Measurements from ENCODE around the gene GAL3ST3.

The GAL3ST3 gene

DNA sequence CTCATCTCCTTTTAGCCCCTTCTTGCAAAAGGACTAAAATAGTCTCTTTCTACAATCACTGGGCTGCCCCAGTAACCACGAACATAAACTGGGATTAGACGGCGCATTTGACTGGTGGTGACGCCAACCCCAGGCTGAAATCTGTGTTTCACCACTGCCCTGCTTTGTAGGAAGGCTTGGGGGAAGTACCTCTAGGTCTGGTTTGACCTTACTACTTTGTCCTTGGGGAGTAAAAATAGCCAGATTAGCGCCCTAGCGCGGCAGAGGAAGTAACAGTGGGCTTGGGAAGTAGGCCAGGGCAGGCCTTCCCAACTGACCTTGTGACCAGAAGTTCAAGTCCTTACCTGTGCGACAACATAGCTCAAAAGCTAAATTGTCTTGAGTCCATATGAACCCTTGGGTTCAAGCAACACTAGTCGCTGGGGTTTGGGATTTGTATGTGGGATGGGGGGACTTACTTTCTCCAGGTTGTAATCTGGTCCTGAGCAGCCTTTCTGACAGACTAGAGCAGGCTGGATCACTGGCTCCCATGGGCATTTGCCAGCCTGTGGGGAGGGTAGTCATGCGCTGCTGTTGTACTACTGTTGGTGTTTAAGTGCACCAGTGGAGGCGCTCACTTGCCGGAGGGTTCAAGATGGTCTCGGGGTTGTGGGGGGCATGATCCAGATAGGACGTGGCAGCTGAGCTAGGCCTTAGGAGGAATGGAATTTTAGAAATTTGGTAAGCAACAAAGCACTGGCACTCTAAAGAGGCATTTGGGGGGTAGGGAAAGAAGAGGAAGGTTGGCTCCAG is 20.2 kb upstream of the GAL3ST3 start:
- DNase-seq = no peak

DNA sequence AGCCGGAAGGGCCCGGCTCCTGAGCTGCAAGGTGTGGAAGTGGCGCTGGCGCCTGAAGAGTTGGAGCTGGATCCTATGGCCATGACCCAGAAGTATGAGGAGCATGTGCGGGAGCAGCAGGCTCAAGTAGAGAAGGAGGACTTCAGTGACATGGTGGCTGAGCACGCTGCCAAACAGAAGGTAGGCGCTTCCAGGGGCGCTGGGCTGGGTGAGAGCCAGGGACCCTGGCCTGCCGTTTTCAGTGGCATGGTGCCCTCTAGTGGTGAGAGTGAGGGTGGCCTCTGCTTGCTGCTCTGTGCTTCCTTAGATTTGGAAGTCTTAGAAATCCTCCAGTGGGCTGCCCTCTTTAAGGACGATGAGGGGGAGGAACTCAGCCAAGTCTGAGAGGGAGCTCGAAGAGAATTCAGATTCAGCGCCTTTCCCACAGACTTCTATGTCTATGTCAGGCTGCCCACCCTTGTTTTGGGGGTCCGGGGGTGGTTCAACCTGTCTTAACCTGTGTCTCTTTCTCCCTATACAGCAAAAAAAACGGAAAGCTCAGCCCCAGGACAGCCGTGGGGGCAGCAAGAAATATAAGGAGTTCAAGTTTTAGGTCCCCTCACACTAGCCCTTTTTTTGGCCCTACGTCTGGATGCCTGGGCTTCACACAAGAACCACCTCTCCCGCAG is 19.3 kb upstream of the GAL3ST3 start:
- no peak for DNase-seq

DNA sequence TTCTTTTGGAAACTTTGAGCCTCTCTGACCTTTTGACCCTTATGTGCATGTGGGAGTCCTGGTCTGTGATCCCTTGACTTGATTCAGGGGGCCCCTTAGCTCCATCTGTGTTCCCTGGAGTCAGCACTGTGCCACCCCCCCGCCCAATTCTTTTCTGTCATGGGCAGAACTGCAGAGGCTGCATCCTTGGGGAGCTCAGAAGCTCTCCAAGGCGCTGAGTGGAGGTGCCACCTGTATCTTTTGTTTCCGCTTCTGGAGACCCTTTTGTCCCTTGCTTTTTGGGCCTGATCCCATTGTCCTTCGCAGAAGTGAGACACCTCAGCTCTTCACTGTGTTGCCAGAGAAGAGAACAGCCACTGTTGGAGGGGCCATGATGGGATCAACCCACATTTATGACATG is 18.7 kb upstream of the GAL3ST3 start:
- no peak for DNase-seq

DNA sequence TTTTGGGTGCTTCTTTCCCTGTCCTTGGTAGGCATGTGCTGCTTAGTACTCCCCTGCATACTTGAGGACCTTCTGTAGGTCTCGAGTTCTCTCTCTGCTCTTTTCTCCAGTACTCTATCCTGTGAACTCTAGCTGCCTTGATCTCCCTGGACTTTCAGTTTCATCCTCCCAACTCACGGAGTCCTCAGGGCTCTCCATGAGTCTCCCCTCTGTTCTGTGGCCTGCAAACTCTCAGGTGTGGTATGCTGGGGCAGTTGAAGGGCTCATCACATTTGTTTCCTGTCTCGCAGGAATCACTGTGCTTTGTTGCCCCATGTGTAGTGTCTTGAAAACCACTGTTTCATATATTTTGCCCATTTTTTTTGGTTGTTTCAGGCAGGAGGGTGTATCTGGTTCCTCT is 17.8 kb upstream of the GAL3ST3 start:
- no peak for DNase-seq

DNA sequence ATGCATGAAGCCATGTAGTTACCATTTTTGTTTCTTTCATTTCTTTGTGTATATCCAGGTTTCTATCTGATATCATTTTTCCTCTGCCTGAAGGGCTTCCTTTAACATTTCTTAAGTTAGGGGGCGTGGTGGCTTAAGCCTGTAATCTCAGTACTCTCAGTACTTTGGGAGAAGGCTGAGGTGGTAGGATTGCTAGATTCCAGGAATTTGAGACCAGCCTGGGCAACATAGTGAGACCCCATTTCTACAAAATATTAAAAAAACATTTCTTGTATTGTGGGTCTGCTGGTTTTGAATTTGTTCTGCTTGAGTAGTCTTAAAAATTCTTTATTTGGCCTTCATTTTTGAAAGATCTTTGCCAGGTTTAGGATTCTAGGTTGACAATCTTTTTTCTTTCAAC is 15.6 kb upstream of the GAL3ST3 start:
- DNase-seq = no peak

DNA sequence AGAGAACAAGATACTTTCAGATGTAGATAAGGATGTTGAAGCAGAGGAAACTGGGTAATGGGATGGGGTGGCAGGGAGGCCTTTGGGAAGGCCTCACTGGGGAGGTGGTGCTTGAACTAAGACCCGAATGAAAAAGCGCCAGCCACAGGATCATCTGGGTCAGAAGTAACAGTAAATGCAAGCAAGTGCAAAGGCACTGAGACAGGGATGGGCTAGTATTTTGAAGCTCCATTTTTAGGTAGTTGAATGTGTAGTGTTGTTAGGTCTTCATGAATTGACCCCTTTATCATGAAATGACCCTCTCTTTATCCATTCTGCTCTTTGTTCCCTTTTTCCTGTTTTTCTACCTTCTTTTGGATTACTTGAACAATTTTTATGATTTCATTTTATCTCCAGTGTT is 14.9 kb upstream of the GAL3ST3 start:
- no peak for DNase-seq

DNA sequence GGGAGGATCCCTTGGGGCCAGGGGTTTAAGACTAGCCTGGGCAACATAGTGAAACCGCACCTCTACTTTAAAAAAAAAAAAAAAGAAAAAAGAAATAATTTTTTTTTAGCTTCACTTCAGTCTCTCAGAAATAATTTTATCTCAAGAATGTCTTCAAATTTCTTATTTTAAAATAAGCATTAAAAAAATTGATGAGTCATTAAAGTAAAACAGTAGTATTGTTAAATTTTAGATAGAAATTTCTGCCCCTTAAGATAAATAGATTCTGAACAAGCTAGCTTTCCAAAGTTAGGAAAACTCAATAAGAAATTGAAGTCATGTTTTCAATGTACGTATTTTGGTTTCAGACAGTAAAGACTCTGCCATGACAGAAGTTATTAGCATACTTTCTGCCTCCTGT is 13.4 kb upstream of the GAL3ST3 start:
- DNase-seq = no peak

DNA sequence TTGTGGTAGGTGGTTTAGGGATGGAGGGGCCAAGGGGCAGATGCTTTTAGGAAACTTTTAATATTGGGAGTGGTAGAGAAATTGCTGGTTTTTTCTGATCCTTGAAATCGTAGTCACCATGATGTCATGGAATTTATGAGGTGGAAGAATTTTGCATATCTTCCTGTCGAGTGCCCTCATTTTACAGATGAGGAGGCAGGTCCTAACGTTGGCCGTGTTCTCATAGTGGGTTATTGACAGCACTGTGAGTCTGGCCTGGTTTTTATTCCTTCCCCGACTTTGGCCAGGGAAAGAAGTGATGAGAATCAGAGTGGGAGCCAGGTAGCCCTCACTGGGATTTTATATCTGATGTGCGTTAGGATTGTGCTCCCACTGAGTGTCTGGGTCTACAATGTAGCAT is 12.3 kb upstream of the GAL3ST3 start:
- no peak for DNase-seq

DNA sequence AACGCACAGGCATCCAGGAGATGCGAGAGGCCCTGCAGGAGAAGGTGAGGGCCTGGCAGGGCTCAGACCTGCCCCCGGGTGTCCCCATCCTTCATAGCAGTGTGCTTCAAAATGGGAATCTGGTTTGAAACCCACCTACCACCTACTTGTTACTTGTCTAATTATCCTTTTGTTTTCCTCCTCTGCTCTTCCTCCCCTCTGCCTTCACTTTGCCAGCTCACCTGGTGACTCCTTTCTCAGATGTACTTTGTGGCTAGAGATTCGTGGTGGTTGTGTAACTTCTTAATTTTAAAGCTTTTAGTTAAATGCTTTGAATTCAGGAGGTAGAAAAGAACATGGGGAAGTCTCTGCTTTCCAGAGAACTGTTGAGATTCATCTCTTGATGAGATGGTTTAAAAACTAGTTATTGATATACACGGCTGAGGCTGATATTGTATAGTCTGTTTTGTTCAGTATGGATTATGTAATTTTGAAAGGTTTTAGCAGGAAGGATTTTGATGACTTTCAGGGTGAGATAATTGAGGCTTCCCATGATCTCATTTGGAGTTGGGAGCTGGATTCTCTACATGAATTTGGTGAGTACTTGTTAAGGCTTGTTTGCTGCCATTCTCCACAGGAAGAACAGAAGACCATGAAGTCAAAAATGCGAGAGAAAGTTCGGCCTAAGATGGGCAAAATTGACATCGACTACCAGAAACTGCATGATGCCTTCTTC is 11.2 kb upstream of the GAL3ST3 start:
- DNase-seq = no peak

DNA sequence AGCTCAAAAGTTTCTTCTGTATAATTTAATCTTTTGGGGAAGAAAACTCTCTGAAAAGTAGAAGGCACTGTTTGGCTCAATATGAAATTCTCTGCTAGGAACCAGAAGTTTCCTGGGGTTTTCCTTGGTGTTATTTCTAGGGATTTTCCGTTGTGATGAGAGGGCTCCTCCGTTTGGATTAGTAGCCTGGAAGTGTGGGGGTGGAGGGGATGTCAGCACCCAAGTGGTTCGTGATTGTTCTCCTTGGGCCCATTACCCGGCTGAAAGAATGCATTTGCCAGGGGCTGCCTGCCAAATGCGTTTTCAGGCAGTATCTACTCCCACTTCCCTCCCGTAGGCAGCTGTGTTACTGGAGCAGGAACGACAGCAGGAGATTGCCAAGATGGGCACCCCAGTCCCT is 7.5 kb upstream of the GAL3ST3 start:
- no peak for DNase-seq

DNA sequence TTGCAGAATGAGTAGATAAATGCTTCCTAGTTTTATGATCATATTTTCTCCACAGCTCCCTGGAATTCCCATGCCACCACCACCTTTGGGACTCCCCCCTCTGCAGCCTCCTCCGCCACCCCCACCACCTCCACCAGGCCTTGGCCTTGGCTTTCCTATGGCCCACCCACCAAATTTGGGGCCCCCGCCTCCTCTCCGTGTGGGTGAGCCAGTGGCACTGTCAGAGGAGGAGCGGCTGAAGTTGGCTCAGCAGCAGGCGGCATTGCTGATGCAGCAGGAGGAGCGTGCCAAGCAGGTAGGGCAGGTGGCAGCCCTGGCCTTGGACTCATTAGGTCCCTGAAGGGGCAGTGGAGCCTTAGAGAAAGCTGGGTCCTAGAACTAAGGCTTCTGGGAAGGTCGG is 6.1 kb upstream of the GAL3ST3 start:
- DNase-seq = no peak

DNA sequence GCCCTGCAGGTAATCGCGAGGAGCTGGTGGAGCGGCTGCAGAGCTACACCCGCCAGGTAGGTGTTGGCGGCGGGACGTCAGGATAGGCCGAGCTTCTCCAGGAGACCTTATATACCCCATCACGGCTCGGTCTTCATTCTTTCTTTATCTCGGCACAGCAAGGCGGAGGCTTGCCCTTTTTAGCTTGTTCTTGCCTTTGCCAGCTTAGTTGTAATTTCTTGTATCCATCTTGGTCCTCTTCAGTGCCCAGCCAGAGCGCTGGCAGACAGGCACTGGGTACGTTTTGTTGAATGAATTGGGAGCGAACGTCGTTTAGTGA is 3.7 kb upstream of the GAL3ST3 start:
- DNase-seq = no peak

DNA sequence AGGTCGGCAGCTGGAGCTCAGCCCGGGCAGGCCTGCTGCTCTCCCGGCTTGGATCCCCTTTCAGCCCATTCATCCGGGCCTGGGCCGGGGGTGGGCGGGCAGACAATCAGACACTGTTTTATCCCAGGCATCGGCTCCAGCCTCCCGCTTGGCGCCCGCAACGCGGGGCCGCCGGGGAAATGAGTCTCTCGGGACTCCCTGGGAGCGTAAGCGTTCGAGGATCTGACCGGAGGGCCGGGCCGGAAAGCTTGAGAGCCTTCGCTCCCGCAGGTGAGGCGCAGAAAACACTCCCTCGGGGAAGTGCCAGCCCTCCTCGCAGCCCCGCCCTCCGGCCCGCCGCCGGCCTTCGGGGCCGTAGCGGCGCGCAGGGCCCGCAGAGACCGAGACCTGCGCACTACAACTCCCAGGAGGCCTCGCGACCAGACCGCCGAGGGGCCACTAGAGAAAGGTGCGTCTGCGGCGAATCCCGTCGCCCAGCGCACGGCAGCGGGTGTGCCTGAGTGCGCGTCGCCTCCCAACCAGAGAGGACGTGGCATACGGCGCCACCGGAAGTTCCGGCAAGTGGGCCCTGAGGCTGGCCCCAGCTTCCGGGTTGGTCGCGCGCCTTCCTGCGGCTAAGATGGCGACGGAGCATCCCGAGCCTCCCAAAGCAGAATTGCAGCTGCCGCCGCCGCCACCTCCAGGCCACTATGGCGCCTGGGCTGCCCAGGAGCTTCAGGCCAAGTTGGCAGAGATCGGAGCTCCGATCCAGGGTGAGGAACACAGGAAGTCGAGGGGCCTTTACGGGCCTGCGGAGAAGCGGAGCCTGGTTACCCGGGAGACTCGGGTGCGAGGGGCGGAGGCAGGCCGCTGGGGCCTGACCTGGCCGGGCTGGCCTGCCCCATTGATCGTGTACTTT is 3.1 kb upstream of the GAL3ST3 start, which contains the start of gene SF3B2:
TSS of gene SF3B2 (plus strand) at position 599 of the 898 bp plus-strand sequence. CDS start at position 620, 21 bp downstream.
- peak; percentile 96 for DNase-seq

DNA sequence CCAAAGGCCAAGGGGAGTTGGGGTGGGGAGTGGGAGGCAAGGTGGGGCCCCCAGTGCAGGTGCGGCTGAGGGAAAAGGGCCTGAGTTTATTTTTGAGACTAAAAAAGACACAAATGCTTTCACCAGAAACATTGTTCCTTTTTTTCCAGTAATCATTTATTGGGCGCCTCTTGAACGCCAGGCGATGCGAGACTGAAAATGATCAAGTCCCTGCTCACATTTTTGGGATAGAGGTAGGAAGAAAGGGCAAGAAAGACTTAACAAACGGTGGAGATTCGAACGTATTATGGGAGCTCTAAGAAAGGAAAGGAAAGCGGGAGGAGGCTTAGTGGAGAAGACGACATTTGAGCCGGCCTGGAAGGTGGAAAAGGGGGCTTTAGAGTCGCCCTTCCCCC is 2.4 kb upstream of the GAL3ST3 start:
- no peak for DNase-seq

DNA sequence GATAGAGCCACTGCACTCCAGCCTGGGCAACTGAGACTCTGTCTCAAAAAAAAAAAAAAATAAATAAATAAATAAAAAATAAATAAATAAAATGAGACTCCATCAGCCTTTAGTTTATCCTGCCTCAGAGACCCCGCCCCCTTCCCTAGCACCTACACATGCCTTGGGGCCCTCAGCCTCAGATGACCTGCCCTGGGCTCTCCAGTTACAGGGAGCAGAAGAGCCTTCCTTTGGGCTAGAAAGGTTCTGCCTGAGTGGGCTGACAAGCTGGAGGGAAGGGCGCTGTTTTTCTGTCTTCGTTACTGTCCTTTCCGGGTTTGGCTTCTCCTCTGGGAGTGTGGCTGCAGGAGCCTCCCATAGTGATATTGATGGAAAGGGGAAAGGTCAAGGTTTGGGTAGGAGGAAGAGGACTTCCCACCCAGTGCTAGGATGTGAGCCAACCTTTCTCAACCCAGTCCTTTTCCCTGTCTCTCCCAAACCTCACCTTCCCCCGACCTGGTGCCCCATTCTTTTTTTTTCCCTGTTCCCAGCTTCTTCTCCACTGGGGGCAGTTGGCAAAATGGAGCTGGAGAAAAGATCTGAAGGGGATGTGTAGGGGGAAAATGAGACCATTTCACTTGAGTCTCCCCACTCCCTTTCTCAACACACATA is 1.7 kb upstream of the GAL3ST3 start:
- DNase-seq = no peak

DNA sequence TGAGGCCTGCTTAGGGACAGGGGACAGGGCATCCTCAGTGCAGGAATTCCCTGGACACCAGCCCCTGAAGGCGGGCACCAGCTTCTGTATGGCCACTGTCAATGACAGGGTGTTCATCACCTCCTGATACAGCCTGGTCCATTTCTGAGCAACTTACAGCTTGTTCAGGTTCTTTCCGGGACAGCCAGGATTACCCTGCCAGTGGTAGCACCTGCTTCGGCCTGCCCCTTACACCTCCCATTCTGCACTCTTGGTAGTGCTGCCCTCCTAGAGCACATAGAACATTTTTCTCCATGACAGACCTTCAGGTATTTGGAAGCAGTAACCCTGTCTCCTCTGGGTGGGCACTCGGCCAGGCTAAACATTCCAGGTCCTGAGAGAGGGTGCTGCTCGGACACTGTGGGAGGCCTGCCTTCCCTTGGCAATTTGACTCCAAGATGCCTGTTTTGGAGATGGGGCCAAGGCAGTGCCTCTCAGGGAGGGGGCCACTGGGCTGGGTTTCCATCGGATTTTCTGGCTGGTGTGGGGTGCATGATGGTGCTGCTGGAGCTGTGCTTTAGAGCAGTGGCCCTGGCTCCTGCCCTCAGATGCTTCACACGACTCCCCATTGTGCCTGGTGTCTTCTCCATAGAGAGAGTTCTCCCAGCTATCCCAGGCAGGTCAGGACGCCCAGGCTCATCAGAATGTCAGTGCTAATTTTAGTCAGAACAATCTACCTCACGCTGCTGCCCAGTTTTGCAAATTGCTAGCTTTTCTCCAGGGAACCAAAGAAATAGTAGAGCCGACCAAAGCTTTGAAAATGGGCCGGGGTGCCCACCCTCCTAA is 1.2 kb downstream of the GAL3ST3 start:
- no peak for DNase-seq

DNA sequence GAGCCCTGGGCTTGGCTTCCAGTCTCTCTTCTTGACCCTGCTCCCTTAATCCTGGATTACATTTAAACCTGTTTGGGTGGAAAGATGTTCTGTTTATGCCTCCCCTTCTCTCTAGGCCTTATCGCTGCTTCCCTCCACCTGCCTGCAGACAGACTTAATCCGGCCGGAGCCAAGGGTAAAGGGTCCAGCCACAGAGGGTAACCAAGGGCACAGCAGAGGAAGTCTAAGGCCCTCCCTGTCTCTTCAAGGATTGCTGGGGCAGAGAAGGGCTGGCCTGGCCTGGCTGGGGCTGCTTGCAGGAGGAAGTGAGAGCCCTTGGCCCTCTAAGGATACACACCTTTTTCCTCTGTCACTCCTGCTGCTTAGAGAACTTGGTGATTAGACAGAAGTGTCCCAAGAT is 2.1 kb downstream of the GAL3ST3 start:
- no peak for DNase-seq

DNA sequence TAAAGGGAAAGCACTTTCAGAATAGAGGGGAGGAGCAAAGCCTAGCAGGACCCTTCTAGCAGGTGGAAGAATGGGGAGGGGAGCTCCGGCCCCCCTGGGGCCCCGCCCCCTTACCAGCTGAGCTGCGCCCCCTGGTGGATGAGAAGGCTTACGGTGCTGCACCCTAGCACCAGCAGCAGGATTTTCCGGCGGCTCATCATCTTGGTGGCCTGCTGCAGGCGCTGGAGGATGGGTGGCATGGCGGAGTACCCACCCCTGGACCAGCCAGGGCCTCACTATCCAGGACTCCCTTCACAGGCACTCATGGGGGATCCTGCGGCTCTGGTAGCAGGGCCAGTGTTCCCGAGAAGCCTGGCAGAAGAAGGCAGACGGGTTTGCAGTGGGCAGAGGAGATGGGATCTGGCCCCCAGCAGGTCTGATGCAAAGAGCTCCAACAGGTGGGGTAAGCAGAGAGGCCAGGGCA is 3.8 kb downstream of the GAL3ST3 start:
- peak; percentile 59 for DNase-seq

DNA sequence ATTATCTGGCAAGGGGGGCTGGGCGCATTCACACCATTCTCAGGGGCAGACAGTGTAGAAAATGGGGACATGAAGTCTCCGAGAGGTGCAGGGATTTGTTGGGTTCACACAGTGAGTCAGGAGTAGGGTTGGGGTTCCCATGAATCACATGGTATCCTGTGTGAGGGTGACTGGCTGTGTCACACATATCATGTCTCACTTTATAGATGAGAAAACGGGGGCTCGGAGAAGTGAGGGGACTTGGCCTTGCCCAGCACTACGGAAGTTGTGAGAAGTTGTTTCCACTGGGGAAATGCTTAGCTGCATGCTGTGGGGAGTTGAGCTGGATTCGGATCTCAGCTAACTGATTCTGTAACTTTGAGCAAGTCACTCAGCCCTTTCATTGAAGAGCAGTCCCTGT is 4.2 kb downstream of the GAL3ST3 start:
- no peak for DNase-seq

DNA sequence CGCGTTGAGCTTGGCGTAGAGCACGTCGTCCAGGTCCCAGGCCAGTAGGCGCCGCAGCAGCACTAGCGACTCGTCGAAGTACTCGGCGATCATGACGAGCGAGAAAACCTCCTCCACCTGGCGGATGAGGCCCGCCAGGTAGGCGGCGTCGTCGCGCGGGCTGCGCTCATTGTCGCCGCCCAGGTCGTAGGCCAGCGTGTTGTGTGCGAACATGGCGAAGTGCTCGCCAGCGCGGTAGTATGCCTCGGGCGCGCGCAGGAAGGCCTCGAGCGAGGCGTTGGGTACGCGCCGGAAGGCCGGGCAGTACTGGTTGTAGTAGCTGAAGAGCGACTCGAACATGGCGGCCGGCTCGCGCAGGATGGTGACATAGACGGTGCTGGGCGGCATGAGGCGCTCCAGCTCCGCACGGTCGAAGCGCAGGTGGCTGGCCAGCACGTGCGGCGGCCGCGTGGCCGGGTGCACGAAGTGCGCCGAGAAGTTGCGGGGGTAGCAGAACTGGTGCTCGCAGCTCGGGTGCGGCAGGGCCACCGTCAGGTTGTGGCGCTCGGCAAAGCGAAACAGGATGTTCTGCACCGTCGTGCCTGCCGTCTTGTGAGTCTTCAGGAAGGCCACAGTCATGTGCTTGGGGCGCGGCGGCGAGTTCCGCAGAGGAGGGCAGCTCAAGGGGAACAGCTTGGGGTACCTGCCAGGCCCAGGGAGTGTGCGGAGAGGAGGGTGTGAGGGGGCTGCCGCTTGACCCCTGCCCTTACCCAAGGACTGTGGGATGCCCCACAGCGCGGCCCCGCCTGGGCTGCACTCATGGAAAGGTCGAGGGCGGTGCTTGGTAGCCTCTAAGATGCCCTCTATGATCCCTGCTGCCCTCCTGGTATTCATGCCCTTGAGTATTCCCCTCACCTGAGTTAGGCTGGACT is 5.7 kb downstream of the GAL3ST3 start:
- DNase-seq = no peak

Data from NCI-H510A (cell line).